GM18907 (cell line): ENCODE data around the gene DGKA.
"Not testable (repeated sequence)": the region's sequence is repeated elsewhere in the genome, so short reads cannot be mapped to it uniquely, and the experiment has no call there.

Experiments used
- ATAC-seq: cut with Tn5 transposase; IDR thresholded peaks from one replicate; pipeline ENCODE4 v1.9.1; 2021; ENCODE audit warnings: mild to moderate bottlenecking, moderate library complexity; ENCODE audit not compliant: unreplicated experiment

Gene DGKA

DNA sequence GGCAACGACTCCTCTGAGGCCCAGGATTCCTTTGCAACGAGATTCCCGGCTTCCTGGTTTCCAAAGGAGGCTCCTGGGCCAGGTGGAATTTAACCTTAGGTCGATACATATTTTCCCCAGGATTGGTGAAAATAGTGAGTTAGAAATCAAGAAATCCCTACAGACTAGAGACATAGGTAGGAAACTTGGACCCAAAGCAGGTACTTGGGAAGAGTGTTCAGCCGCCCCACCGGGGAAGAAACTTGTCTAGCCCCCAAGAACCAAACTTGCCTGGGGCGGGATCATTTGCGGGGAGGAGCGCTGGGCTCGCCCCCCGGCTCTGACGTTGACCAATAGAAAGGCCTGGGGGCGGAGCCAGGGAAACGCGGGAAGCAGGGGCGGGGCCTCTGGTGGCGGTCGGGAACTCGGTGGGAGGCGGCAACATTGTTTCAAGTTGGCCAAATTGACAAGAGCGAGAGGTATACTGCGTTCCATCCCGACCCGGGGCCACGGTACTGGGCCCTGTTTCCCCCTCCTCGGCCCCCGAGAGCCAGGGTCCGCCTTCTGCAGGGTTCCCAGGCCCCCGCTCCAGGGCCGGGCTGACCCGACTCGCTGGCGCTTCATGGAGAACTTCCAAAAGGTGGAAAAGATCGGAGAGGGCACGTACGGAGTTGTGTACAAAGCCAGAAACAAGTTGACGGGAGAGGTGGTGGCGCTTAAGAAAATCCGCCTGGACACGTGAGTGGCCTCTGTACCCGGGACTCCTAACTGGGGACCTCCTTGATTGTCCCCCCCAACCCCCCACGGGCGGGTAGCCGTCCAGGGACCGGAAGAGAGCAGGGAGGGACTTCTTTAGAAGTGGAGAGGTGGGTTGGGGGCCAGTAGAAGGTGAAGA lies 35.7 kb downstream of the DGKA start, which contains the start of gene CDK2:
TSS of gene CDK2 (plus strand) at position 423 of the 874 bp plus-strand sequence. CDS start at position 602, 179 bp downstream.
- peak; percentile 92 for ATAC-seq

DNA sequence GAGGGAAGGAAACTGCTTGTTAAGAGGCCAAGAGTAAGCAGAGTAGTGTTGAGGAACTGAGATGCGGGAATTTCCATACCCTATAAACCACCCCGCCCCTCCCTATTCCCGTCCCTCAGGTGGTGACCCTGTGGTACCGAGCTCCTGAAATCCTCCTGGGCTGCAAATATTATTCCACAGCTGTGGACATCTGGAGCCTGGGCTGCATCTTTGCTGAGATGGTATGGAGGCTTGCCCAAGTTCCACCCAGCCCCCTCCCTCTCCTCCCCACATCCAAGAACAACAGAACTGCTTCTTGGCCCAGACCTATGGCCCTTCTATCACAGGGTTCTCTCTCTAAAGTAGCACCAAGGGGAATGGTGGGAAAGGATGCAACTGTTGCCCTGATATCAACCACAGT lies 38.4 kb downstream of the DGKA start:
- no peak for ATAC-seq

DNA sequence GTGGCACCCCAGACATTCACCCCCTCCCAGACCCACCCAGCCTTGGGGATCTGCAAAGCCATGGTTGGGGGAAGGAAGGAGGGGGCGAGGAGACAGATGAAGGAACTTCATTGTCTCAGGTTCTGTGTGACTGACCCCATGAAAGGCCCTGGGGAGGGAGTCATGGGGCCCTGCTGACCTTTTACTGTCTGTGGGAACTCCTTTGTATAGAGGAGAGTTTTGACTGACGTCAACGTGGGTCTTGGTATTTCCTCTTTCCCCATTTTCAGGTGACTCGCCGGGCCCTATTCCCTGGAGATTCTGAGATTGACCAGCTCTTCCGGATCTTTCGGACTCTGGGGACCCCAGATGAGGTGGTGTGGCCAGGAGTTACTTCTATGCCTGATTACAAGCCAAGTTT lies 39.8 kb downstream of the DGKA start:
- ATAC-seq, result no peak

DNA sequence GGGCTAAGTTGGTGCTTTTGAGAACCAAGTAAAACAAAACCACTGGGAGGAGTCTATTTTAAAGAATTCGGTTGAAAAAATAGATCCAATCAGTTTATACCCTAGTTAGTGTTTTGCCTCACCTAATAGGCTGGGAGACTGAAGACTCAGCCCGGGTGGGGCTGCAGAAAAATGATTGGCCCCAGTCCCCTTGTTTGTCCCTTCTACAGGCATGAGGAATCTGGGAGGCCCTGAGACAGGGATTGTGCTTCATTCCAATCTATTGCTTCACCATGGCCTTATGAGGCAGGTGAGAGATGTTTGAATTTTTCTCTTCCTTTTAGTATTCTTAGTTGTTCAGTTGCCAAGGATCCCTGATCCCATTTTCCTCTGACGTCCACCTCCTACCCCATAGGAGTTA lies 41.1 kb downstream of the DGKA start:
- ATAC-seq, result no peak

DNA sequence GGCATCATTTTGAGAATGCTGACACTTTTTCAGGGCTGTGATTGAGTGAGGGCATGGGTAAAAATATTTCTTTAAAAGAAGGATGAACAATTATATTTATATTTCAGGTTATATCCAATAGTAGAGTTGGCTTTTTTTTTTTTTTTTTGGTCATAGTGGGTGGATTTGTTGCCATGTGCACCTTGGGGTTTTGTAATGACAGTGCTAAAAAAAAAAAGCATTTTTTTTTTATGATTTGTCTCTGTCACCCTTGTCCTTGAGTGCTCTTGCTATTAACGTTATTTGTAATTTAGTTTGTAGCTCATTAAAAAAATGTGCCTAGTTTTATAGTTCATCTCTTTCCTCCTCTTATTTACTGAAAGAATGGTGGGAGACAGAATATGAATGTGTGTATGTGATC lies 41.5 kb downstream of the DGKA start:
- no peak for ATAC-seq

DNA sequence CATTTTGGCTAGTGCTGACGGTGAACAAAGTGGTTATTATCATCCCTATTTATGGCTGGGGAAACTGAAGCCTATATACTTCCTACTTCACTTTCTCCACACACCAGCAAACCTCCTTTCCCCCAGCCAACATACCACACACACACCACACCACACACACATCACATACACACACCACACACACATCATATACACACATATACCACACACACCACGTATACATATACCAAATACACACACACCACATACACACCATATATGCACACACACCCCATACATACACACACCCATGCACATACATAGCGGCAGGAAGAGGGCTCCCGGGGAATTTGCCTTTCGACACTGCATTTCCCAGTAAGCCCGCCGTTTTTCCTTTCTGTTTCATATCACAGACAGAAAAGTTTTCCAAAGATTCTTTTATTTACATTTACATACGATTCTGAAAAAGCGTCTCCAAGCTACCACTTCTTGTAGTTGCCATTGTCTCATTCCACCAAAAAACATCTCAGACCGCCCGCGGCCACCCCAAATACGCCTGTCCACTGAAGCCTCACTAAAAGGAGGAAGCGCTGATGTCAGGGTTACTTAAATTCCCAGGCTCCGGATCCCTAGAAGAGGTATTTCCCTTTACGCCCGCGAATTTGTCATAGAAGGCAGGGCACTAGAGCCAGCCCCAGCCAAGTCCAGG lies 42.1 kb downstream of the DGKA start:
- ATAC-seq, result no peak

DNA sequence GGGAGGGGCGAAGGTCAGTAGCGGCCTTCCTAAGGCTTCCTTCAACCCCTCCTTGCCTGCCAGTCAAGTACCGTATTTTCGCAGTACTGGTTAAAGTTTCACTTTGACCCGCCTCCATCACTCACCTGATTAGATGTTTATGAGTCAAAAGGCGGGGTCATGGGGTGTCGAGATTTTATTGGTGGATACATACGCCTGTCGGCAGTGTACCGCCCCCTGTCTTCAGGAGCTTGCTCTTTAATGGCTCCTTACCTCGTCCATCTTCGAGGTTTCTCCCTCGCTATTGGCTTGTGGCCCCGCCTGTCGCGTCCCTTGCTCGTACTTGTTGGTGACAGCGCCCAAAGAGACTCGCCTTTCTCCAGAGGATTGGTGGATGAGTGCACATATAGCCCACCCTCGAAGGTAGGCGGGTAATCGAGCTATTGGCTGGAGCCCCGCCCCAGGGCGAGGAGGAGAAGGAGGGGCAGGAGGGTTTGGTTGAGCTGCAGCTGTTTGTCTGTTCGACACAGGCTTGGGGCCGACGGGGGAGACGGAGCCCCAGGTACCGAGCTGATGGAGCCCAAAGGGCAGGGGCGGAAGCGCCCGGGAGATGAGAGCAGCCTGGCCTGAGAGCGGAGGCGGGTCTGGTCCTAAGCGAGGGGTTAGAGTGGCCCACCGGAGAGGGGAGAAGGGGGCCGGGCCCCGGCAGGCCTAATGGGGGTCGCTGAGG lies 42.8 kb downstream of the DGKA start, which contains the start of gene RAB5B:
TSS of gene RAB5B (plus strand) at position 480 of the 709 bp plus-strand sequence. CDS start 12,883 bp downstream, outside the sequence.
- peak; percentile 95 for ATAC-seq

DNA sequence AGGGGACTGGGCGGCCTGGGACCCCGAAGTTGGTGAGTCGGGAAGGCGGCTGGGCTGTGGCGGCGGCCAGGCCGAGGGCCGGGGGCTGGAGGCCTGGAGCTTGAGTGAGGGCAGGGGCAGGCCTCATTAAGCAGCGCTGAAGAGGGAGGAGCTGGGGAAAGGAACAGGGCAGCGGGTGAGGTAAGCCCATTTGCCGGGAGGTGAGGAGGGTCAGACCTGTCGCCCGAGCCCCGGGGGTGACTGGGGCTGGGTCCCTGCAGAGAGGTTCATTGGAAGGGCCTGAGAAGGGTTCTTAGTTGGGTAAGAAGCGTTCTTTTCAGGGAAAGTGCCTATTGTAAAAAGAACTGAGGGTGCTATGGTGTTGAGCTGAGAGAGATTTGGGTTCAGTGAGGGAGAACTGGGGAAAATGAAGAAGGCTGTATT lies 43.4 kb downstream of the DGKA start:
- ATAC-seq, result peak; percentile 16

DNA sequence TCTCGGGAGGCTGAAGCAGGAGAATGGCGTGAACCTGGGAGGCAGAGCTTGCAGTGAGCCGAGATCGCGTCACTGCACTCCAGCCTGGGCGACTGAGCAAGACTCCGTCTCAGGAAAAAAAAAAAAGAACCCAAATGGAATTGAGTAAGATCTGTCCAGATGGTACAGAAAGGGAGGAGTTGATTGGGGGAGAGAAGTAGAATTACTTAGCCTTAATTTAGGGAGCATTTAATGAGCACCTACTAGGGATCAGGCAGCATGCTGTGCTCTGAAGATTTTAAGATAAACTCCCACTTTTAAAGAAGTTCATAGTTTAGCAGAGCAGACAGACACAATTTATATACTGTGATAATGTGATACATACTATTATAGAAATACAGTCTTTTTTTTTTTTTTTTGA lies 47.4 kb downstream of the DGKA start:
- no peak for ATAC-seq

DNA sequence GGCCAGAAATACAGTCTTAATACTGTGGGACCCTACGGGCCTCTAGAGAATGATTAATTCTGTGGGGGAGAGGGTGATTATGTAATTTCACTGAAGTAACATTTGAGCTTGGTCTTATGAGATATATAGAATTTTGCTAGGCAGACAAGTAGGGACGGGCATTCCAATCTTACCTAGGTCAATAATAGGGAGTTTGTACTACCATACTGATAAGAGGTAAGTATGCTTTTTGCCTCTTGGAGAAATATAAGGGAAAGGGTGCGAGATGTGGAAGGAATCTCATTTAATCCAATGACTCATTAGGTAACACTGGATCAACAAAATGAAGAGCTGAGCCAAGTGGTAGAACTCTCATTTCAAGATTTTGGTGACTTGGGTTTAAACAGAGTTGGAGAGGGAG lies 48.1 kb downstream of the DGKA start:
- no peak for ATAC-seq

DNA sequence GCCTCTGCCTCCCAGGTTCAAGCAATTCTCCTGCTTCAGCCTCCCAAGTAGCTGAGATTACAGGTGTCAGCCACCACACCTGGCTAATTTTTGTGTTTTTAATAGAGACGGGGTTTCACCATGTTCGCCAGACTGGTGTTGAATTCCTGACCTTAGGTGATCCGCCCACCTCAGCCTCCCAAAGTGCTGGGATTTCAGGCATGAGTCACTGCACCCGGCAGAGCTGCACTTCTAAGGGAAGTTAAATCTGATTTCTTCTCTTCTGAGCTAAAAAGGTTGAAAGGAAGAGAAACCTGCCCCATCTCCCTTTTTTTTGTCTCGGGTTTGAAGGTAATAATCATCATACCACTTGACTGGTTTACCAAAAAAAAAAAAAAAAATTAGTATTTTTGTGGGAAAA lies 50.9 kb downstream of the DGKA start:
- not testable (repeated sequence) for ATAC-seq

DNA sequence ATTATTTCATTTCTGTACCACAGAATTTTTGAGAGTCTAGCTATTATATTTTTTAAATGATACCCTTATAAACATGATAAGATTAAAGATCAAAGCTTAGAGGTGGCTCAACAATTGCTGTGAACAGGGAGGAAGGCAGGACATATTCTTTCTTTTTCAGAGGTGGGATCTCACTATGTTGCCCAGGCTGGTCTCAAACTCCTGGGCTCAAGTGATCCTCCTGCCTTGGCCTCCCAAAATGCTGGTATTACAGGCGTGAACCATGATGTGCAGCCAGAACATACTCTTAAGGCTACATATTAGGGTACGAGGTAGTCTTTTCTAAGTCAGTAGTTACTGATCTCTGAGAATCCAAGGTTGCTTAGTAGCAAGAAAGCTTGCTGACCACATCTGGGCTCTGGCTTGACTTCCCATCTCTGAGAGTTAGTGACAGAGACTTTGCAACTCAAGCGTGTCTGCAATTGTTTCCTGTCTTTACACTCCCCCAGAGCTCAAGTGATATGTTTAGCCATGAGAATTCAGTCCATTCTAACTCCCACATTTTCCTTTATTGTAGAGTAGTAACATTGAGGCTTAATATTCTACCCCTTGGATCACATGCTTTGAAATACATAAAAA lies 51.5 kb downstream of the DGKA start:
- ATAC-seq, result peak; percentile 82

DNA sequence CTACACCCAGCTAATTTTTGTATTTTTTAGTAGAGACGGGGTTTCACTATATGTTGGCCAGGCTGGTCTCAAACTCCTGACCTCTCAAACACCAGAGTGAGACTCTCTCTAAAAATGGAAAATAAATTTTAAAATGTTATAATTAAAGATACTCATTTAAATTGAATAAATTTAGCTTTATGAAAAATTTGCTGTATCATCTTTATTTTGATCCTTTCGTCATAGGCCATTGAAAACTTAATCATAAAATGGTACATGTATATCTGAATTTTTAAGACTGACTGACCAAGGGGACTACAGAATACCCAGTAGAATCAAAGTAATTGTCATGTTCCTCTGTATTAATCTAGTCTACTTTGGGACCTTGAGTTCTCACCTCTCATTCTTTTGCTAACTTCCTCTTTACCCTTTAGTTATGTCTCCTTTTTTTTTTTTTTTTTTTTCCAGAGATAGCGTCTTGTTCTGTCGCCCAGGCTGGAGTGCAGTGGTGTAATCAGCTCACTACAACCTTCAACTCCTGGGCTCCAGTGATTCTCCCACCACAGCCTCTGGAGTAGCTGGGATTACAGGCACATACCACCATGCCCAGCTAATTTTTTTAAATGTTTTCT lies 52.4 kb downstream of the DGKA start:
- ATAC-seq, result no peak

DNA sequence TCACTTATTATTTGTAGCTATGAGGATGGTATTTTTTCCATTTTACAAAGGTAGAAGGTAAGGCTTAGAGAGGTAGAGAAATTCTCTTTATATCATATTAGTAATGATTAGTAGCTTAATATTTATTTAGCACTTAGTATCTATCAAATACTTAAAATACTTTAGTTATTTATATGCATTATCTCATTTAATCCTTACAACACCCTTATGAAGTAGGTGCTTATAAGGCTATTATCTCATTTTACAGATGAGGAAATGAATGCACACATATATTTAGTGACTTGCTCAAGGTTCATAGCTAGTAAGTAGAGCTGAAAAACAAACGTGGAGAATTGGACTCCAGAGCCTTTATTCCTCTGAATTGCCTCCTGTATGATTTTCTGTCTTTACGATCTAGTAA lies 53.9 kb downstream of the DGKA start:
- no peak for ATAC-seq

DNA sequence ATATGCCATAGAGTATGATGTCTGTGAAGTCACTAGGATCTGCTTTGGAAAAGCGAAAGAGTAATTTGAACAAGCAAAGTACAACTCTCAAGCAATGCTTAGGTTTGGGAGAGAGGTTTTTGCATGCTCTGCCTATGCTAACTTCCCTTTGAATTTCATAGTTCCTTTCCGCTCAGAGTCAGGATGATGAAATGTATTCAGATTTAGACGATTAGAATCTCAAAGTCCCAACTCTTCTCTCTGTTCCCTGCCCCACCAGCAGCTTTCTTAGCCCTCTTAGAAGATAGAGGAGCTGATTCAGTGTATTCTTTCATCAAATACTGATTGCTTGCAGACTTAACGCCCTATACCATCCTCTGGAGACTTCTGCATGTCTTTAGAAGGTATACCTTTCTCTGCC lies 54.4 kb downstream of the DGKA start:
- ATAC-seq, result no peak

DNA sequence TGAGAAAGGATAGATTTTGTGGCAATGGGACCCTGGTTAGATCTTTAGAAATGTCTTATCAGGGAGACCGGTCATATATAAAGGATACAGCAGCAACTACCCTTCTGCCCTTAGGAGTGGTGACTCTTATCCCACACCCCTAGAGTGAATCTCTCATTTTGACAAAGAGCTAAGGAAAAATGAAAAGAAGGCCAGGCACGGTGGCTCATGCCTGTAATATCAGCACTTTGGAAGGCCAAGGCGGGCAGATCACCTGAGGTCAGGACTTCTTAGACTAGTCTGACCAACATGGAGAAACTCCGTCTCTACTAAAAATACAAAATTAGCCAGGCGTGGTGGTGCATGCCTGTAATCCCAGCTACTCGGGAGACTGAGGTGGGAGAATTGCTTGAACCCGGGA lies 55.0 kb downstream of the DGKA start:
- ATAC-seq, result not testable (repeated sequence)

DNA sequence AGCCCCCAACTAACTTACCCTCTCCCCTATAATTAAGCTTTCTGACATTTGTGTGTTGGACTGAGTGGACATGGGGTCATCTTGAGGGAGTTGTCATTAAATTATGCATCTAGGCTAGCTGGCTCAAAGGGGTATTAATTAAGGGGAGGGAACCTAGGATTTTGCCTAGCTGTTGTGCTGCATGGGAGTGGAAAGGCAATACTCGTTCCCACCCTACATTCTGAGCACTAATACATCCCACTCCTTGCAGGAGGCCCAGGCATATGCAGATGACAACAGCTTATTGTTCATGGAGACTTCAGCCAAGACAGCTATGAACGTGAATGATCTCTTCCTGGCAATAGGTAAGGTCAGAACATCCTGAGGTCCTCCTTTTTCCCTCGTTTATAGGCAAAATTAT lies 60.1 kb downstream of the DGKA start:
- ATAC-seq, result no peak

DNA sequence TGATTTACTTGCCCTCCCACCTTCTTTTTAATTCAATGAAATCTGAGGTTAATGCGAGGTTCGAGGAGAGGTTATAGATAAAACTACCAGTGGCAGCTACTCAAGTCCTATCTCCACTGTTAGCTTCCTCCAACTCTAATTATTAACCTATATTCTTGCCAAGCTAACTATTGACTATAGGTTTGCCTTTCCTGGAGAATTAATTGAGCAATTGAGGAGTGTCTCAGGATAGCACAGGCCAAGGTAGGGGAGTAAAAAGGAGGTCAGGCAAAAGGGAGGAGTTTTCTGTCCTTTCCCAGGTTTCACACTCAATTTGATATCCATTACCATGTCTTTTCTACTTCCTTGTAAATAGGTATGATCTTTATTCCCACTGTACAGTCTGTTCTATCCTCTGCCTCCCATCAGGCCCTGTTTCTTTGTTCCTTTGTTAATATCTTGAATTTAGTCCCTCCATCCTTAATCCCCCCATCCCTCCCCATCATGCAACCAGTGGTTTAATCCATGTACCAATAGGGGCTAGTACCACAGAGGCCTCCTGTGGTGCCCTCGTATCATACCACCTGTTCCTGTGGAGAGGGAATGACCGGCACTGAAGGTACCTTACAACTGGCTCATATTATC lies 62.4 kb downstream of the DGKA start:
- ATAC-seq, result no peak

DNA sequence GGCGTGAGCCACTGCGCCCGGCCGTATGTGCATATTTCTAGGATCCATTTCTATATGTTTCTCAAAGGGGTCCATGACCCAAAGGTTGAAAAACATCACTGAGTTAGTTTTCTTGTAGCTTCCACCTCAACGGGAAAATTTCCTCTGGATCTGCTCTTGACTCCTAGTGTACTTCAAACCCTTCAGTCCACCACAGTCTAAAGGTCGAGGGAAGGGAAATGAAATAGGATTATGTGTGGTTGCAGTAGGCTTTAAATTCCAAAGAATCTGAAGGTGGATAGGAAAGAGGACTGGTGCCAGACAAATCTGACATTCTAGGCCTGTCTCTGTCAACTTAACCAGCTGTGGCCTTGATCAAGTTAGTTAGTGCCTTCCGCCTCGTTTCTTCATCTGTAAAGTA lies 64.4 kb downstream of the DGKA start:
- ATAC-seq, result no peak

DNA sequence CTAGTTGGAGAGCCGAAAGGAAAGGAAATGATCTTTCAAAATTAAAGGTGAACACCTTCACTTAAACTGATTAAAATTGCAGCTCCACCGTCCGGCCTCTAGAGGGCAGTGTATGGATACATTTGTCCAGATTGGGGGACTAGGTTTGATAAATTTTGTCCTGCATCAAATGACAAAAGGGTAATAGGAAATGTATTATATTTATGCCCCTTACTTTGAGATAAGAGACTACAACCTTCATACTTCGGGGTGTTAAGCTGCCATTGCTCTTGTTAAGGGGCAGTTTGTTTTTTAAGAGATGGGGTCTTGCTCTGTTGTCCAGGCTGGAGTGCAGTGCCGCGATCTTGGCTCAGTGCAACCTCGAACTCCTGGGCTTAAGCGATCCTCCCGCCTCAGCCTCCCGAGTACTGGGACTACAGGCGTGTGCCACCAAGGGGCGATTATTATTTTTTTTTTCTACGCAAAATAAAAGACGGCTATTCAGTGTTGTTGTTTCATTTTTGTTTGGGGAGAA lies 65.3 kb downstream of the DGKA start:
- ATAC-seq, result no peak
